Measurements from ENCODE around the gene DLGAP5. TPM values are rescaled to one million over a fixed set of nuclear protein-coding genes. Genes with fewer than 3 reads are reported as not detected.

Gene DLGAP5
- total and polyA plus RNA-seq, 9 donors = 0.43 to 0.69 (median 0.47) TPM; not detected in 4

DNA sequence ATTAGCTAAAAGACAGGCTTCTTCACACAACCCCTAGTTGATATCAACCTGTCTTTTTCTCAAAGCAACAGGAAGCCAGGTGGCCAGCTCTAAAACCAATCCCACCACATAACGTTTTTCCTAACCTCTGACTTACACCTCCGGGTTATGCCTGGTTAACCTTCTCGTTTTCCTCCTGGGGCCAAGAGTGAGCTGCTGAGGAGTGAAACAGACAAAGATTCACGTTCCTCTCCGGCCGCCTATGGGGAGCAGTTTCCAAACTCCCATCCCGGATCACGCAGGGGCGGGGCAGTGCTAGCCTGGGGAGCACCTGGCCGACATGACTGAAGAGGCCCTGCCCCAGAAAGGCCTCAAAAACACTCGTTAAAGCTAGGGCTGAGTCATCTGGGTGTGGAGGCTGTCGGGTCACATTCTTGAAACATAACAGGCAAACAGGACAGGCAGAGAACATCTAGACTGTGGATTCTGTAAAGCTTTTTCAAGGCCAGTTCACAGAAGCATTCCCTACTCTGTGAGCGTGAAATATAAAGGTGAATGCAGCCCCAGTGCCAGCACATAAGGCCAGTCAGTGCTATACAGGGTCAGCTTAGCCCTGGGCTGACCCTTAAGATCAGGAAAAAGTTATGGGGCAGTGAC is 88.3 kb downstream of the DLGAP5 start:
- peak; percentile 80 to 88 (median 85) for DNase-seq
- H3K4me3 ChIP-seq = no peak overlapping the region
- intact Hi-C loops (cut with DNase I) = no loop called here
- H3K9me3 ChIP-seq = no peaks in the 10 kb centered on the region
- H3K36me3 ChIP-seq = no peaks in the 10 kb centered on the region
- H3K27me3 ChIP-seq = no peaks in the 10 kb centered on the region
- H3K4me1 ChIP-seq (ENCODE audit: insufficient read depth) = peaks cover 37% of the 10 kb centered on the region
- 7 to 14% (median 13%) methylated on average over 13 of the region's 13 CpGs for WGBS, 3 donors
- TF ChIP-seq EP300 (IDR thresholded peaks at IDR 0.05) = no peak
- TF ChIP-seq, protein P1, sequence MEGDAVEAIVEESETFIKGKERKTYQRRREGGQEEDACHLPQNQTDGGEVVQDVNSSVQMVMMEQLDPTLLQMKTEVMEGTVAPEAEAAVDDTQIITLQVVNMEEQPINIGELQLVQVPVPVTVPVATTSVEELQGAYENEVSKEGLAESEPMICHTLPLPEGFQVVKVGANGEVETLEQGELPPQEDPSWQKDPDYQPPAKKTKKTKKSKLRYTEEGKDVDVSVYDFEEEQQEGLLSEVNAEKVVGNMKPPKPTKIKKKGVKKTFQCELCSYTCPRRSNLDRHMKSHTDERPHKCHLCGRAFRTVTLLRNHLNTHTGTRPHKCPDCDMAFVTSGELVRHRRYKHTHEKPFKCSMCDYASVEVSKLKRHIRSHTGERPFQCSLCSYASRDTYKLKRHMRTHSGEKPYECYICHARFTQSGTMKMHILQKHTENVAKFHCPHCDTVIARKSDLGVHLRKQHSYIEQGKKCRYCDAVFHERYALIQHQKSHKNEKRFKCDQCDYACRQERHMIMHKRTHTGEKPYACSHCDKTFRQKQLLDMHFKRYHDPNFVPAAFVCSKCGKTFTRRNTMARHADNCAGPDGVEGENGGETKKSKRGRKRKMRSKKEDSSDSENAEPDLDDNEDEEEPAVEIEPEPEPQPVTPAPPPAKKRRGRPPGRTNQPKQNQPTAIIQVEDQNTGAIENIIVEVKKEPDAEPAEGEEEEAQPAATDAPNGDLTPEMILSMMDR (IDR thresholded peaks at IDR 0.05) = no peak
- TF ChIP-seq POLR2A (IDR thresholded peaks at IDR 0.05) = no peak
- peak overlapping the region; percentile 80 to 91 for H3K27ac ChIP-seq

DNA sequence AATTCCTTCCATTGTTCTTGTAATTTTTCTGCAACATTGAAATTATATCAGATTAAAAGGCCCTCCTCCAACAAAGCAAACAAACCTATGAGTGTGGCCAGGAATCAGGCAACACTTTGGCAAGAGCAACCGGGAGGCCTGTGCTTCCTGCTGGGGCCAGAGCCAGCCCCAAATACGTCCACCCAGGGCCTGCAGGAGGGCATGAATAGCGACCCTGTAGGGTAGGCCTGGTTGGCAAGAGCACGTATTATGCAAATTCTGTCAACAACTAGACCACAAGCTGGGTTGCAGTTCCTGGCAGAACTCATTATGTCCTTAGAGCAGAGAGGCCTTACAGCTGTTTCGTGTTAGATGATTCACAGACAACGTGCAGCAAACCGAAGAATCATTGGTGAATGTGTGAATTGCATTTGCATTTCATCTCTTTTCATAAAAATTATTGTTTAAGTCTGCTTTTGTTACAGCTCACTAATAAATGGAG is 89.2 kb downstream of the DLGAP5 start:
- TF ChIP-seq EP300 (IDR thresholded peaks at IDR 0.05) = peak; percentile 35
- no peak for TF ChIP-seq POLR2A (IDR thresholded peaks at IDR 0.05)
- Histone ChIP-seq H3K36me3 (no peaks in the 10 kb centered on the region), H3K27me3 (no peaks in the 10 kb centered on the region), H3K9me3 (no peaks in the 10 kb centered on the region), H3K27ac (peak overlapping the region in 1 of 2 donors; percentile 91), H3K4me1 (ENCODE audit: insufficient read depth) (peaks cover 34% of the 10 kb centered on the region), H3K4me3 (no peak overlapping the region)
- intact Hi-C loops (cut with DNase I) = no loop called here
- DNase-seq = peak; percentile 73 to 80 (median 79)
- WGBS, 3 donors = 2 to 5% (median 5%) methylated on average over 7 of the region's 7 CpGs

DNA sequence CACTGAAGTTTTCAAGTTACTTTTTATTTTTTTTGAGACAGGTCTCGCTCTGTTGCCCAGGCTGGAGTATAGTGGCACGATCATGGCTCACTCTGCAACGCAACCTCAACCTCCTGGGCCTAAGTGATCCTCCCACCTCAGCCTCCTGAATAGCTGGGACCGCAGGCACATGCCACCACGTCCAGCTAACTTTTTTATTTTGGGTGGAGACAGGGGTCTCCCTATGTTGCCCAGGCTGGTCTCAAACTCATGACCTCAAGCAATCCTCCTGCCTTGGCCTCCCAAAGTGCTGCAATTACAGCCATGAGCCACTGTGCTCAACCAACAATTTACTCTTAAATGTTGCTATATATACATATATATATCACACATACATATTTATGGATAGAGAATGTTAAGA is 89.7 kb downstream of the DLGAP5 start:
- no peak for DNase-seq
- intact Hi-C loops (cut with DNase I) = no loop called here

GRCh38 chr14:55099756-55100155 is 91.6 kb downstream of the DLGAP5 start:
- TF ChIP-seq, protein P1 (IDR thresholded peaks at IDR 0.05) = no peak
- TF ChIP-seq POLR2A (IDR thresholded peaks at IDR 0.05) (no peak), EP300 (IDR thresholded peaks at IDR 0.05) (no peak)
- intact Hi-C loops (cut with DNase I) = loop anchor here in 2 of 4 donors (10.0 kb wide), 1 partner anchor 55 kb away; no protein-coding TSS in a partner anchor
- peaks cover 25% of the 10 kb centered on the region for H3K4me1 ChIP-seq (ENCODE audit: insufficient read depth)
- H3K9me3 ChIP-seq = no peaks in the 10 kb centered on the region
- 14 to 19% (median 18%) methylated on average over 2 of the region's 2 CpGs for WGBS, 3 donors
- no peak for DNase-seq
- no peaks in the 10 kb centered on the region for H3K27me3 ChIP-seq
- H3K36me3 ChIP-seq = no peaks in the 10 kb centered on the region
- peak overlapping the region; percentile 30 to 41 for H3K27ac ChIP-seq
- no peak overlapping the region for H3K4me3 ChIP-seq

More for the DNA sequence above, 89.7 kb downstream of the DLGAP5 start:
- Histone ChIP-seq H3K9me3 (no peaks in the 10 kb centered on the region), H3K36me3 (no peaks in the 10 kb centered on the region), H3K27ac (peak overlapping the region; percentile 7 to 91), H3K4me1 (ENCODE audit: insufficient read depth) (peaks cover 30% of the 10 kb centered on the region), H3K4me3 (no peak overlapping the region), H3K27me3 (no peaks in the 10 kb centered on the region)
- TF ChIP-seq POLR2A (IDR thresholded peaks at IDR 0.05) (no peak), EP300 (IDR thresholded peaks at IDR 0.05) (no peak)
- TF ChIP-seq, protein P1 (IDR thresholded peaks at IDR 0.05) = no peak
- WGBS, 3 donors = 93 to 95% (median 93%) methylated on average over 5 of the region's 5 CpGs

DNA sequence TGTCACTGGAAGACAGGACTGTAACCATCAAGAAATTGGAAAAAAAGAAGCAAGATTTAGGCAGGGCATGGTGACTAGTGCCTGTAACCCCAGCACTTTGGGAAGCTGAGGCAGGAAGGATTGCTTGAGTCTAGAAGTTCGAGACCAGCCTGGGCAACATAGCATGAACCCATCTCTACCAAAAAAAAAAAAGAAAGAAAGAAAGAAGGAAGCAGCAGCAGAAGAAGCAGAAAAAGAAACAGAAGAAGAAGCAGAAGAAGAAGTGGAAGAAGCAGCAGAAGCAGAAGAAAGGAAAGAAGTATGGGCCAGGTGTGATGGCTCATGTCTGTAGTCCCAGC is 92.9 kb downstream of the DLGAP5 start:
- no peaks in the 10 kb centered on the region for H3K27me3 ChIP-seq
- H3K4me1 ChIP-seq (ENCODE audit: insufficient read depth) = peaks cover 18% of the 10 kb centered on the region
- DNase-seq = no peak
- H3K9me3 ChIP-seq = no peaks in the 10 kb centered on the region
- intact Hi-C loops (cut with DNase I) = loop anchor here in 2 of 4 donors (10.0 kb wide), 1 partner anchor 56 kb away; no protein-coding TSS in a partner anchor
- no peak overlapping the region for H3K4me3 ChIP-seq
- peak overlapping the region in 1 of 2 donors; percentile 41 for H3K27ac ChIP-seq
- TF ChIP-seq, protein P1 (IDR thresholded peaks at IDR 0.05) = no peak
- no peak for TF ChIP-seq EP300 (IDR thresholded peaks at IDR 0.05)
- no peak for TF ChIP-seq POLR2A (IDR thresholded peaks at IDR 0.05)
- no peaks in the 10 kb centered on the region for H3K36me3 ChIP-seq
- 87 to 100% (median 100%) methylated on average over 1 of the region's 1 CpG for WGBS, 3 donors
